GM13977 (cell line): Measurements from ENCODE around the gene ITPKB.

ENCODE experiments used
- DNase-seq: peaks from one replicate; pipeline ENCODE4 v3.0.0; 2012; ENCODE audit warnings: low spot score
- in situ Hi-C: fragments of 300-500 bp; cut with MboI; formaldehyde crosslinking; loops from one replicate; pipeline ENCODE4 v1.12.0; 2022; ENCODE audit warnings: low sequenced_read_pairs, low pct_unique_long_range_greater_than_20kb, mixed read lengths, inconsistent platforms; ENCODE audit not compliant: unreplicated experiment
- TF ChIP-seq, protein P1 (sequence below): IDR thresholded peaks from 2 replicates; pipeline ENCODE4 v1.5.1; 2012; ENCODE audit warnings: mild to moderate bottlenecking, control low read depth; ENCODE audit not compliant: insufficient read depth; ENCODE audit errors: extremely low read depth, missing control alignments

ITPKB gene

DNA sequence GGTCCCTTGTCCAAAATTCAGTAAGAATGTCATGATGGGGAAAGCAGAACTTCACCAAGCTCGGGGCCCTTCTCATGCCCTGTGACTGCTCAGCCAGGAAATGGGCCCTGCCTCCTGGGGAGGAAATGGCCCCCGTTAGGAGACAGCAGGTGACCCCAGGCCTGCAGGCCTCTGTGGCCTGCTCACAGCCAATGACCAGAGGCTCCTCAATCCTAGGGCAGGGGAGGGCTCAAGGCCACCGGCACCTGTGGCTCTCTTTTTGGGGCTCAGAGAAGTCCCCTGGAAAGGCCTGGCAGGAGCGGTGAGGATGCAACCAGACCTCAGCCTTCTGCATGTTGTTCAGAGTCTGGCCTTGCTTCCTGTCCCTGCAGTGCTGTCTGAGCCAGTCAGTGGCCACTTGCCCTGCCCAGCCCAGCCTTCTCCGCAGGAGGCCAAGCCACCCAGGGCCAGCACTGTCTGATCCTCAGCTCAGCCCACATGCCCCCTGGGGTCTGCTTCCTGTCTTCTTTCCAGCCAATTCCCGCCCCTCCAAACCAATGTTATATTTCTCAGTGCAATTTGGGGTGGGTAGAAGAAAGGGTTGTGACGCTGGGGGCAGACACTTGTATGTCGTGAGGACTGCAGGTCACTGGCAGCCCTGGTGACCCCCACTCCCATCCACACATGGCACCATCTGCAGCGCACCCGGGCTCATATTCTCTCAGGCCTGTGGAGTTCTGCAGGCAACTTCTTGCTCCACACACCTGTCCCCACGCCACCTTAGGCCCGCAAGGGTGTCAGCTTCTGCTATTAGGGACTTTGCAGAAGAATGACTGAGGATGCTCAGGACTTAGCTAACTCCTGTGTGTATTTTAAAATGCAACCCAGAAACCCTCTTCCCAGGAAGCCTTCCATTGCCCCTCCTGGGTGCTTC, 83.6 kb downstream of the ITPKB start:
- TF ChIP-seq, protein P1, sequence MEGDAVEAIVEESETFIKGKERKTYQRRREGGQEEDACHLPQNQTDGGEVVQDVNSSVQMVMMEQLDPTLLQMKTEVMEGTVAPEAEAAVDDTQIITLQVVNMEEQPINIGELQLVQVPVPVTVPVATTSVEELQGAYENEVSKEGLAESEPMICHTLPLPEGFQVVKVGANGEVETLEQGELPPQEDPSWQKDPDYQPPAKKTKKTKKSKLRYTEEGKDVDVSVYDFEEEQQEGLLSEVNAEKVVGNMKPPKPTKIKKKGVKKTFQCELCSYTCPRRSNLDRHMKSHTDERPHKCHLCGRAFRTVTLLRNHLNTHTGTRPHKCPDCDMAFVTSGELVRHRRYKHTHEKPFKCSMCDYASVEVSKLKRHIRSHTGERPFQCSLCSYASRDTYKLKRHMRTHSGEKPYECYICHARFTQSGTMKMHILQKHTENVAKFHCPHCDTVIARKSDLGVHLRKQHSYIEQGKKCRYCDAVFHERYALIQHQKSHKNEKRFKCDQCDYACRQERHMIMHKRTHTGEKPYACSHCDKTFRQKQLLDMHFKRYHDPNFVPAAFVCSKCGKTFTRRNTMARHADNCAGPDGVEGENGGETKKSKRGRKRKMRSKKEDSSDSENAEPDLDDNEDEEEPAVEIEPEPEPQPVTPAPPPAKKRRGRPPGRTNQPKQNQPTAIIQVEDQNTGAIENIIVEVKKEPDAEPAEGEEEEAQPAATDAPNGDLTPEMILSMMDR, result no peak
- in situ Hi-C loops, result no loop called here
- DNase-seq, result no peak

DNA sequence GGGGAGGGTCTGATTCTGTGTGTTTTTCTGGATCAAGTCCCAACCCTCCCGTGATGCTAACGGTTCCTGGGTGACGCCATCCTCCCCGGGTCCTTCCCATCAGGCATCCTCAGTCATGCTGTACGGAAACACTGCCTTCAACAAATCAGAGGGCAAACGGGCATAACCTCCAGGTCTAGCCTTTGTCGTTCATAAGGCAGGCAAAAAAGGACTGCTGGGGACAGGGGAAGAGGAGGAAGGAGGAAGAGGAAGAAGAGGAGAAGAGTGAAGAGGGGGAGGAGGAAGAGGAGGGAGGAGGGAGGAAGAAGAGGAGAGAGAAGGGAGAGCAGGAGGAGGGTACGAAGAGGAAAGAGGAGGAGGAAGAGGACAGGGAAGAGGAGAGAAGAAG, 84.4 kb downstream of the ITPKB start:
- DNase-seq, result no peak
- TF ChIP-seq, protein P1, result no peak
- in situ Hi-C loops, result no loop called here

DNA sequence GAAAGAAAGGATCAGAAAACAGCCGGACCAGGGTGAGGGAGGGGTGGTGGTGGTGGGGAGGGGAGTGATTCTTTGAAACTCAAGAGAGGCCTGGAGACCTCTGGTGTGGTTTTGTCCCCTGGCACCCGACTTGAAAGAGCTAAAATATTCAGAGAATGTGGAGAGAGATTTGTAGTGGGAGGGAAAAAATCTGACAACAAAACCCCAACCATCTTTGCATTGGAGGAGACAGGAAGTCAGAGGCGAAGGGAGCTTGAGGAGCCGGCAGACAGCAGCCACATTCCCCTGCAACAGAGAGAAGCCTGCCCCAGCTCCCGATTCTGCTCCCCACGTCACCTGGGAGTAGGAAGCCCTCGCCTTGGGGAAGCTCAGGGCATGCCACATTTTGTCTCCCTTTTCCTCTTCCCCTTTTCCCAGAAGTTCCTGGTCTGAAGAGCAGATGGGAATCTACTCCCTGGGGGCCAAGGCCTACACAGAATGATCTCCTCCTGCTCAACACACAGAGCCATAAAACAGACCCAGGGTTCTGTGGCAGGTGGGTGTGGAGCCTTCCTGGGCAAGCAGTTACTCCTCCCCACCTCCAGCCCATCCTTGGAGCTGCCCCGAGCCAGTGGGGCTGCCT, 84.9 kb downstream of the ITPKB start:
- in situ Hi-C loops, result no loop called here
- DNase-seq, result no peak
- TF ChIP-seq, protein P1, result no peak

DNA sequence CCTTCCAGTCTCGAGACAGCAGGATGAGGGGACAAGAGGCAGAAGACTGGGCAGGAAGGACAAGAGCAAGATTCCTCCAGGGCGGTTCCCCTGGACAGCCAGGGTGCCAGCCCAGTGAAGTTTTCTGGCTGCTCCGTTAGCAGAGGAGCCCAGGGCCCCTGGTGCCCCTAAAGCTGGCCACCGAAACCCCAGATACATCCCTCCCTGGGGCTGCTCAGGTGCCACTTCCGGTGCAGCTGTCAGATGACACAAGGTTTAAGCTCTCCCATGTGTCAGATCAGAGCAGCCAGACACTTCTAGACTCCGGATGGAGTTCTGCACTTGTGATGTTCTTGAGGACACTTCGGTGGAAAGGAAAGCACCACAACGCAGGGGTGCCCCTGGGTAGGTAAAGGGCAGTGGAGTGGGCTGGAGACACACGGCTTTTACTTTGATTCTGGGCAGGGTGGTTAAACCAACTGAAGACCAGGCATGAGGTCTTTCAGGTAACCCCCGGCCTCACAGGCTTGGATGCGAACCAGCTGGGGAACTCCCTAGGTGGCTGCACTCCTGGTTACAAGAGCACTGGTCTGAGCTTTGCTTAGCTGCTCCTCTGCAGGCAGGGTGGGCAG, 85.7 kb downstream of the ITPKB start:
- in situ Hi-C loops, result no loop called here
- TF ChIP-seq, protein P1, result no peak
- DNase-seq, result no peak

DNA sequence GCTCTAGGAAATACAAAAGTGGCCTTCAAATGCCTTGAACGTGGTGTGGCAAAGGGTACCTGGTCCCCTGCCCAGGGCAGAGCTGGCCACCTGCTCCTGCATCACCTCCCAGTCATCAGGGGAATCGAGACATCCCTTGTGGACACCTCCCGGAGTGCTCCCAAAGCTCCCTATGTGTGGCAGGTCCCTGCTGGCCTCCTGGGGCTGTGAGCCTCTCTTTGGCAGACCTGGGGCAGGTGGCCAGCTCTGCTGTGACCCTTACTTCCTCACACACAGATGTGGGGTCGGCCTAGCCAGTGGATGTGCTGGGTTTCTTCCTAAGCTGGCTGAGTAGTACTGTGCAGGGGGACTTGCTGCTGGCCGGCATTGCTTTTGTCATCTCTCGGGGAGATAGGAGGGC, 86.5 kb downstream of the ITPKB start:
- DNase-seq, result no peak
- in situ Hi-C loops, result no loop called here
- TF ChIP-seq, protein P1, result no peak

GRCh38 chr1:226651732-226652105, 87.4 kb downstream of the ITPKB start:
- TF ChIP-seq, protein P1, result no peak
- in situ Hi-C loops, result no loop called here
- DNase-seq, result no peak
